Transverse colon (tissue), 4 donors: ENCODE measurements around the gene PAGE2B.

ENCODE experiments used
- POLR2A ChIP-seq: fragments of 450-650 bp; IDR thresholded peaks from one replicate; pipeline ENCODE4 v1.6.1; 2016; ENCODE audit warnings: antibody characterized with exemption, mild to moderate bottlenecking, moderate library complexity
- POLR2AphosphoS5 ChIP-seq, 3 donors: sonication (generic); formaldehyde crosslinking; IDR thresholded peaks; one replicate each; pipeline ENCODE4 v1.6.1; 2016; ENCODE audit warnings: antibody characterized with exemption in 3 of 3
- TF ChIP-seq, protein P1 (sequence below), 5 experiments: fragments of 200-600 bp in 3 of 5; fragments of 450-650 bp in 2 of 5; sonication (generic) in 3 of 5; IDR thresholded peaks; 1 replicate in 2 of 5; 2 replicates in 3 of 5; pipeline ENCODE4 v1.5.1; 2016 to 2017; ENCODE audit warnings: antibody characterized with exemption in 5 of 5, inconsistent platforms in 3 of 5, mild to moderate bottlenecking in 2 of 5, moderate library complexity in 1 of 5

DNA sequence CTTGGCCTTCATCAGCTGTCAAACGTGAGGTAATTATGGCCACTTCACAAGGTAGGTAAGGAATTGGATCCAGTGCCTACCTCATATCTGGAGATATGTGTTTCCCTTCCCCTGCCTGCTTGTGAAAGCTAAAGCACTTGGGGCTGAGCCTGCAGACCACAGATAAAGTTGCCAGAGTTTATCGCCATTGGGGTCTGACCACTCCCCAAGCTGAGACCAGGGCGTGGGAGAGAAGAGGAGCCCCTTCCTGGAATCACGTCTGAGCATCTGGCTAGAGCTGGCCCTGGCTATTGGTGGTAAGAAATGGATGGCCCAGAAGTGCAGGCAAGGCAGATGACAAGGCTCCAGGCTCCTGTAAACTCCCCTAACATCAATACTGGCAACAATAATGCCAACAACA lies 46.8 kb upstream of the PAGE2B start:
- TF ChIP-seq, protein P1, sequence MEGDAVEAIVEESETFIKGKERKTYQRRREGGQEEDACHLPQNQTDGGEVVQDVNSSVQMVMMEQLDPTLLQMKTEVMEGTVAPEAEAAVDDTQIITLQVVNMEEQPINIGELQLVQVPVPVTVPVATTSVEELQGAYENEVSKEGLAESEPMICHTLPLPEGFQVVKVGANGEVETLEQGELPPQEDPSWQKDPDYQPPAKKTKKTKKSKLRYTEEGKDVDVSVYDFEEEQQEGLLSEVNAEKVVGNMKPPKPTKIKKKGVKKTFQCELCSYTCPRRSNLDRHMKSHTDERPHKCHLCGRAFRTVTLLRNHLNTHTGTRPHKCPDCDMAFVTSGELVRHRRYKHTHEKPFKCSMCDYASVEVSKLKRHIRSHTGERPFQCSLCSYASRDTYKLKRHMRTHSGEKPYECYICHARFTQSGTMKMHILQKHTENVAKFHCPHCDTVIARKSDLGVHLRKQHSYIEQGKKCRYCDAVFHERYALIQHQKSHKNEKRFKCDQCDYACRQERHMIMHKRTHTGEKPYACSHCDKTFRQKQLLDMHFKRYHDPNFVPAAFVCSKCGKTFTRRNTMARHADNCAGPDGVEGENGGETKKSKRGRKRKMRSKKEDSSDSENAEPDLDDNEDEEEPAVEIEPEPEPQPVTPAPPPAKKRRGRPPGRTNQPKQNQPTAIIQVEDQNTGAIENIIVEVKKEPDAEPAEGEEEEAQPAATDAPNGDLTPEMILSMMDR (IDR thresholded peaks at IDR 0.05): no peak
- TF ChIP-seq POLR2A (no peak), POLR2AphosphoS5 (IDR thresholded peaks at IDR 0.05) (no peak)
